ENCODE results near the gene RAB21.

Gene RAB21

GRCh38 chr12:71744522-71745300, 10.0 kb upstream of the RAB21 start:
- H3K4me3 ChIP-seq (ENCODE audit: insufficient read depth in 1 of 2, low read depth in 1 of 2, low read length in 2 of 2), result no peak overlapping the region
- no peak overlapping the region for H3K18ac ChIP-seq (ENCODE audit: low read depth in 1 of 2, low read length in 2 of 2)
- H2BK12ac ChIP-seq (ENCODE audit: low read length in 2 of 2), result no peak overlapping the region
- no peak overlapping the region for H2BK120ac ChIP-seq (ENCODE audit: low read depth, low read length)
- H3K4me1 ChIP-seq (ENCODE audit: control insufficient read depth, insufficient read depth, low read depth, low read length), result no peaks in the 10 kb centered on the region
- 93% methylated on average over 3 of the region's 5 CpGs for WGBS
- H3K27me3 ChIP-seq (ENCODE audit: control insufficient read depth in 1 of 2, insufficient read depth in 1 of 2, low read length in 2 of 2), result peaks cover 0 to 12% of the 10 kb centered on the region in 2 experiments
- no peaks in the 10 kb centered on the region for H3K79me1 ChIP-seq (replicated peaks; ENCODE audit: low read length, poor library complexity, severe bottlenecking)
- H3K4me2 ChIP-seq (ENCODE audit: low read length, poor library complexity, severe bottlenecking), result no peak overlapping the region
- H2AK5ac ChIP-seq (ENCODE audit: low read length, severe bottlenecking), result no peak overlapping the region
- H4K8ac ChIP-seq (ENCODE audit: low read length), result no peak overlapping the region
- no peaks in the 10 kb centered on the region for H3K9me3 ChIP-seq (ENCODE audit: control insufficient read depth, low read length)
- no peak overlapping the region for H2AFZ ChIP-seq (ENCODE audit: low read depth, low read length)
- no peak overlapping the region for H4K91ac ChIP-seq (ENCODE audit: low read length)
- no peak overlapping the region for H3K23ac ChIP-seq (ENCODE audit: low read length in 2 of 2)
- DNase-seq, result no peak
- no peaks in the 10 kb centered on the region for H3K36me3 ChIP-seq (ENCODE audit: control insufficient read depth in 1 of 2, insufficient read depth in 2 of 2, low read depth in 1 of 2, low read length in 2 of 2)
- no peak overlapping the region for H3K4ac ChIP-seq (ENCODE audit: low read depth in 1 of 2, low read length in 2 of 2)
- H3K9ac ChIP-seq (ENCODE audit: low read length), result no peak overlapping the region
- H3K27ac ChIP-seq (ENCODE audit: low read length, poor library complexity, severe bottlenecking), result no peak overlapping the region
- H3K14ac ChIP-seq (ENCODE audit: low read length in 2 of 2), result no peak overlapping the region
- no peak overlapping the region for H2BK15ac ChIP-seq (ENCODE audit: low read depth, poor library complexity, severe bottlenecking)
- H2BK5ac ChIP-seq (ENCODE audit: low read depth, low read length, poor library complexity, severe bottlenecking), result no peak overlapping the region

- H2AFZ ChIP-seq (ENCODE audit: low read depth, low read length), result no peak overlapping the region
- H3K9ac ChIP-seq (ENCODE audit: low read length), result peak overlapping the region; percentile 20
- no peaks in the 10 kb centered on the region for H3K36me3 ChIP-seq (ENCODE audit: control insufficient read depth in 1 of 2, insufficient read depth in 2 of 2, low read depth in 1 of 2, low read length in 2 of 2)
- H2BK120ac ChIP-seq (ENCODE audit: low read depth, low read length), result no peak overlapping the region
- no peak overlapping the region for H4K8ac ChIP-seq (ENCODE audit: low read length)
- DNase-seq, result peak; percentile 71
- peaks cover 0 to 28% of the 10 kb centered on the region in 2 experiments for H3K27me3 ChIP-seq (ENCODE audit: control insufficient read depth in 1 of 2, insufficient read depth in 1 of 2, low read length in 2 of 2)
- no peak overlapping the region for H3K23ac ChIP-seq (ENCODE audit: low read length in 2 of 2)
- no peak overlapping the region for H2AK5ac ChIP-seq (ENCODE audit: low read length, severe bottlenecking)
- H3K18ac ChIP-seq (ENCODE audit: low read depth in 1 of 2, low read length in 2 of 2), result no peak overlapping the region
- H3K4ac ChIP-seq (ENCODE audit: low read depth in 1 of 2, low read length in 2 of 2), result no peak overlapping the region
- H3K9me3 ChIP-seq (ENCODE audit: control insufficient read depth, low read length), result no peaks in the 10 kb centered on the region
- H2BK5ac ChIP-seq (ENCODE audit: low read depth, low read length, poor library complexity, severe bottlenecking), result no peak overlapping the region
- H4K91ac ChIP-seq (ENCODE audit: low read length), result no peak overlapping the region
- 47% methylated on average over 3 of the region's 4 CpGs for WGBS
- H2BK12ac ChIP-seq (ENCODE audit: low read length in 2 of 2), result no peak overlapping the region
- H3K4me1 ChIP-seq (ENCODE audit: control insufficient read depth, insufficient read depth, low read depth, low read length), result no peaks in the 10 kb centered on the region
- no peak overlapping the region for H3K27ac ChIP-seq (ENCODE audit: low read length, poor library complexity, severe bottlenecking)
- no peak overlapping the region for H3K4me2 ChIP-seq (ENCODE audit: low read length, poor library complexity, severe bottlenecking)
- no peak overlapping the region for H2BK15ac ChIP-seq (ENCODE audit: low read depth, poor library complexity, severe bottlenecking)
- H3K79me1 ChIP-seq (replicated peaks; ENCODE audit: low read length, poor library complexity, severe bottlenecking), result no peaks in the 10 kb centered on the region
- no peak overlapping the region for H3K4me3 ChIP-seq (ENCODE audit: insufficient read depth in 1 of 2, low read depth in 1 of 2, low read length in 2 of 2)
- H3K14ac ChIP-seq (ENCODE audit: low read length in 2 of 2), result no peak overlapping the region
Measured at GRCh38 chr12:71746974-71747611, 7.6 kb upstream of the RAB21 start.

GRCh38 chr12:71748081-71748850, 6.4 kb upstream of the RAB21 start:
- no peak overlapping the region for H2BK120ac ChIP-seq (ENCODE audit: low read depth, low read length)
- H3K79me1 ChIP-seq (replicated peaks; ENCODE audit: low read length, poor library complexity, severe bottlenecking), result no peaks in the 10 kb centered on the region
- H4K8ac ChIP-seq (ENCODE audit: low read length), result no peak overlapping the region
- no peak overlapping the region for H2BK12ac ChIP-seq (ENCODE audit: low read length in 2 of 2)
- no peak overlapping the region for H3K18ac ChIP-seq (ENCODE audit: low read depth in 1 of 2, low read length in 2 of 2)
- no peak for DNase-seq
- WGBS, result 81% methylated on average over 2 of the region's 5 CpGs
- no peak overlapping the region for H3K23ac ChIP-seq (ENCODE audit: low read length in 2 of 2)
- no peak overlapping the region for H4K91ac ChIP-seq (ENCODE audit: low read length)
- H2AFZ ChIP-seq (ENCODE audit: low read depth, low read length), result no peak overlapping the region
- peaks cover 0 to 28% of the 10 kb centered on the region in 2 experiments for H3K27me3 ChIP-seq (ENCODE audit: control insufficient read depth in 1 of 2, insufficient read depth in 1 of 2, low read length in 2 of 2)
- no peak overlapping the region for H3K9ac ChIP-seq (ENCODE audit: low read length)
- H3K4ac ChIP-seq (ENCODE audit: low read depth in 1 of 2, low read length in 2 of 2), result no peak overlapping the region
- no peak overlapping the region for H2AK5ac ChIP-seq (ENCODE audit: low read length, severe bottlenecking)
- H2BK15ac ChIP-seq (ENCODE audit: low read depth, poor library complexity, severe bottlenecking), result no peak overlapping the region
- H3K4me3 ChIP-seq (ENCODE audit: insufficient read depth in 1 of 2, low read depth in 1 of 2, low read length in 2 of 2), result no peak overlapping the region
- no peak overlapping the region for H3K4me2 ChIP-seq (ENCODE audit: low read length, poor library complexity, severe bottlenecking)
- no peaks in the 10 kb centered on the region for H3K9me3 ChIP-seq (ENCODE audit: control insufficient read depth, low read length)
- no peaks in the 10 kb centered on the region for H3K36me3 ChIP-seq (ENCODE audit: control insufficient read depth in 1 of 2, insufficient read depth in 2 of 2, low read depth in 1 of 2, low read length in 2 of 2)
- no peaks in the 10 kb centered on the region for H3K4me1 ChIP-seq (ENCODE audit: control insufficient read depth, insufficient read depth, low read depth, low read length)
- H3K27ac ChIP-seq (ENCODE audit: low read length, poor library complexity, severe bottlenecking), result no peak overlapping the region
- no peak overlapping the region for H2BK5ac ChIP-seq (ENCODE audit: low read depth, low read length, poor library complexity, severe bottlenecking)
- H3K14ac ChIP-seq (ENCODE audit: low read length in 2 of 2), result no peak overlapping the region

GRCh38 chr12:71749666-71750065, 5.0 kb upstream of the RAB21 start:
- no peak overlapping the region for H2BK5ac ChIP-seq (ENCODE audit: low read depth, low read length, poor library complexity, severe bottlenecking)

More at GRCh38 chr12:71749666-71750065, 5.0 kb upstream of the RAB21 start:
- Histone ChIP-seq H3K14ac (ENCODE audit: low read length in 2 of 2) (no peak overlapping the region), H3K27me3 (ENCODE audit: control insufficient read depth in 1 of 2, insufficient read depth in 1 of 2, low read length in 2 of 2) (peaks cover 0 to 28% of the 10 kb centered on the region in 2 experiments), H3K36me3 (ENCODE audit: control insufficient read depth in 1 of 2, insufficient read depth in 2 of 2, low read depth in 1 of 2, low read length in 2 of 2) (no peaks in the 10 kb centered on the region), H4K91ac (ENCODE audit: low read length) (no peak overlapping the region), H3K27ac (ENCODE audit: low read length, poor library complexity, severe bottlenecking) (no peak overlapping the region), H3K4me2 (ENCODE audit: low read length, poor library complexity, severe bottlenecking) (no peak overlapping the region), H2BK15ac (ENCODE audit: low read depth, poor library complexity, severe bottlenecking) (no peak overlapping the region), H3K9ac (ENCODE audit: low read length) (no peak overlapping the region), H3K4ac (ENCODE audit: low read depth in 1 of 2, low read length in 2 of 2) (no peak overlapping the region), H3K9me3 (ENCODE audit: control insufficient read depth, low read length) (no peaks in the 10 kb centered on the region), H2AFZ (ENCODE audit: low read depth, low read length) (no peak overlapping the region), H3K79me1 (replicated peaks; ENCODE audit: low read length, poor library complexity, severe bottlenecking) (no peaks in the 10 kb centered on the region), H3K18ac (ENCODE audit: low read depth in 1 of 2, low read length in 2 of 2) (no peak overlapping the region), H3K23ac (ENCODE audit: low read length in 2 of 2) (no peak overlapping the region), H4K8ac (ENCODE audit: low read length) (no peak overlapping the region), H2AK5ac (ENCODE audit: low read length, severe bottlenecking) (no peak overlapping the region), H3K4me1 (ENCODE audit: control insufficient read depth, insufficient read depth, low read depth, low read length) (peaks cover 3% of the 10 kb centered on the region), H3K4me3 (ENCODE audit: insufficient read depth in 1 of 2, low read depth in 1 of 2, low read length in 2 of 2) (no peak overlapping the region), H2BK120ac (ENCODE audit: low read depth, low read length) (no peak overlapping the region), H2BK12ac (ENCODE audit: low read length in 2 of 2) (no peak overlapping the region)
- peak; percentile 15 for DNase-seq
- WGBS, result no CpG with 5 or more reads among the region's 1 CpG

All from mesenchymal stem cell (in vitro differentiated cells and primary cell).